Brain microvascular endothelial cell (primary cell): ENCODE measurements around the gene CELF1.

Experiments used
- DNase-seq: peaks from one replicate; pipeline ENCODE4 v3.0.0-alpha.2; 2020
- H3K27ac ChIP-seq: fragments of 250-450 bp; sonication (Bioruptor Pico); 2 replicates; pipeline ENCODE4 v1.5.1; 2020; ENCODE audit warnings: mild to moderate bottlenecking, moderate library complexity
- H3K27me3 ChIP-seq: fragments of 250-450 bp; sonication (Bioruptor Pico); replicated peaks from 2 replicates; pipeline ENCODE4 v1.5.1; 2020; ENCODE audit warnings: mild to moderate bottlenecking
- H3K36me3 ChIP-seq: fragments of 250-450 bp; sonication (Bioruptor Pico); replicated peaks from 2 replicates; pipeline ENCODE4 v1.5.1; 2020; ENCODE audit warnings: mild to moderate bottlenecking
- H3K4me3 ChIP-seq: 2 replicates; pipeline ENCODE4 v1.5.1; 2011; ENCODE audit warnings: low read depth, mild to moderate bottlenecking, control low read depth, low read length, moderate library complexity
- in situ Hi-C: cut with HindIII; loops from 2 replicates; pipeline ENCODE4 v1.10.0; 2017; ENCODE audit warnings: low sequenced_read_pairs, low pct_ligation_motif_present
- TF ChIP-seq, protein P1 (sequence below): IDR thresholded peaks from 2 replicates; pipeline ENCODE4 v1.5.1; 2011; ENCODE audit warnings: low read depth, mild to moderate bottlenecking, moderate library complexity, low read length, control low read depth, inconsistent platforms; ENCODE audit errors: missing control alignments

Gene CELF1

DNA sequence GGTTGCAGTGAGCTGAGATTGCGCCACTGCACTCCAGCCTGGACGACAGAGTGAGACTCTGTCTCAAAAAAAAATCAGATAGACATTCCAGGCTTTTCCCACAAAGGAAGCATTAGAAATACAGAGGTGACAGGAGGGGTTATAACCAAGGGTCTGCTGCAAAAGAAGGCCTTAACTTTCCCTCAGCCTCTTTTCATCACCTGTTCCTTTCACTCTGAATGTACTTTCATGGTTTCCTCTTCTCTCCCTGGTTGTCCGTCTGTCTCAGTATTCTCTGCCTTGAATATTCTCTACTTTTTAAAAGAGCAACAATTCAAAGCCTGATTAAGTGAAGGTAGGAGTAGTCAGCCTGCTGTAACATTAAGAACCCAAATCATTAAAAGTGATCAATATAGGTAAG lies 50.2 kb downstream of the CELF1 start:
- no peaks in the 10 kb centered on the region for H3K27me3 ChIP-seq
- TF ChIP-seq, protein P1, sequence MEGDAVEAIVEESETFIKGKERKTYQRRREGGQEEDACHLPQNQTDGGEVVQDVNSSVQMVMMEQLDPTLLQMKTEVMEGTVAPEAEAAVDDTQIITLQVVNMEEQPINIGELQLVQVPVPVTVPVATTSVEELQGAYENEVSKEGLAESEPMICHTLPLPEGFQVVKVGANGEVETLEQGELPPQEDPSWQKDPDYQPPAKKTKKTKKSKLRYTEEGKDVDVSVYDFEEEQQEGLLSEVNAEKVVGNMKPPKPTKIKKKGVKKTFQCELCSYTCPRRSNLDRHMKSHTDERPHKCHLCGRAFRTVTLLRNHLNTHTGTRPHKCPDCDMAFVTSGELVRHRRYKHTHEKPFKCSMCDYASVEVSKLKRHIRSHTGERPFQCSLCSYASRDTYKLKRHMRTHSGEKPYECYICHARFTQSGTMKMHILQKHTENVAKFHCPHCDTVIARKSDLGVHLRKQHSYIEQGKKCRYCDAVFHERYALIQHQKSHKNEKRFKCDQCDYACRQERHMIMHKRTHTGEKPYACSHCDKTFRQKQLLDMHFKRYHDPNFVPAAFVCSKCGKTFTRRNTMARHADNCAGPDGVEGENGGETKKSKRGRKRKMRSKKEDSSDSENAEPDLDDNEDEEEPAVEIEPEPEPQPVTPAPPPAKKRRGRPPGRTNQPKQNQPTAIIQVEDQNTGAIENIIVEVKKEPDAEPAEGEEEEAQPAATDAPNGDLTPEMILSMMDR = no peak
- H3K27ac ChIP-seq = no peak overlapping the region
- H3K4me3 ChIP-seq = no peak overlapping the region
- peaks cover 2% of the 10 kb centered on the region for H3K36me3 ChIP-seq
- DNase-seq = no peak
- in situ Hi-C loops = no loop called here

DNA sequence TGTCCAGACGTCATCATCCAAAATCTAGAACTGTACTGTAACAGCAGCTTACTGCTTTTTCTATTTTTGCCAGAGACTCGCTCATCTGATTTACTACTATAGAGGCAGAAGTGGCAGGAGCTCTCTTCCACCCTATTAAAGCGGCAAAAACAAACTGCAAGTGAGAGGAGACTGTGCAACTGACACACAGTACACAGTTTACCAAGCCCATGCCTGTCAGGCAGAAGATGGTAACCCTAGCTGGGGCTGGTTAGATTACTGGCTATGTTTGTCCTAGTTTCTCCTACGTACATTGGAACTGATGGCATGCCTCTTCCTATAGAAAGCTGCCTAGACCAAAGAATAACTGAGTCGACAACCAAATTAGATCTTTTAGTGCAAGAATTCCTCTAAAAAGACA lies 51.8 kb downstream of the CELF1 start:
- in situ Hi-C loops = no loop called here
- Histone ChIP-seq H3K27me3 (no peaks in the 10 kb centered on the region), H3K27ac (no peak overlapping the region), H3K4me3 (no peak overlapping the region), H3K36me3 (peaks cover 4% of the 10 kb centered on the region)
- TF ChIP-seq, protein P1 = no peak
- no peak for DNase-seq

DNA sequence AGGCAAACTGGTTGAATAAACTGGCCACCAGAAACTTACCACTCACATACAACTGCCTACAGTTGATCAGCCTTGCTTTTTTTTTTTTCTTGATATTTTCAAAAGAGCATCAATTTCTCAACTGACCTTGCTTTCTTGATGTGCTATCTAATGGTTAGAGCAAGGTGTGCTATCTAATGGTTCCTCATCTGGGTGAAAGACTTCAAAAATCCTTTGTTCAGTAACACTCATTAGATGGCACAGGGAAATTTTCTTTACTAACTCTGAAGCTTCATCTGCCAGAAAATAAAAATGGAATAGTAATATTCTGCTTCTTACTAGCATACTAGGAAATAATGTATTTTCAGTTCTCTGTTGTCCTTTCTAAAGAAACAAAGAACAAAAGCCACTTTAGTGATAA lies 52.8 kb downstream of the CELF1 start:
- Histone ChIP-seq H3K36me3 (peaks cover 8% of the 10 kb centered on the region), H3K27ac (no peak overlapping the region), H3K27me3 (no peaks in the 10 kb centered on the region), H3K4me3 (no peak overlapping the region)
- no peak for DNase-seq
- TF ChIP-seq, protein P1 = no peak
- in situ Hi-C loops = no loop called here

DNA sequence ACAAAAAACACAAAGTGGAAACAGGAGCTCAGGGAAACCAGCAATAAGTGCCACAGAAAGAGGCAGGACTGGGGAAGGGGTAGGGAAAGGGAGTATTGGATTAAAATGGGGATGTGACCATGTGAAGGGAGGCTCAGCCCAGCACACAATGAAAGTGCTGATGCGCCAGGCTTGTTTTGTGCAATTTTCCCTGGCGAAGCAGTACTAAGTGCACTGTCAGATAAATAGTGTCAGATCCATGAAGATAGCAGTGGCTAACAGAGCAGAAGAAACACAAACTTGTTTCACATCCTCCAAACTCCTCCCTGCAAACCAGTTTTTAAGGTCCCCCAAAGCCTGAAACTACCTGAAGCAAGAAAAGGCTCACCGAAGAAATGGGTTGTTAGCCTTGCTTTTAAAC lies 53.3 kb downstream of the CELF1 start:
- Histone ChIP-seq H3K36me3 (peaks cover 8% of the 10 kb centered on the region), H3K4me3 (no peak overlapping the region), H3K27ac (no peak overlapping the region), H3K27me3 (no peaks in the 10 kb centered on the region)
- TF ChIP-seq, protein P1 = no peak
- in situ Hi-C loops = no loop called here
- no peak for DNase-seq

DNA sequence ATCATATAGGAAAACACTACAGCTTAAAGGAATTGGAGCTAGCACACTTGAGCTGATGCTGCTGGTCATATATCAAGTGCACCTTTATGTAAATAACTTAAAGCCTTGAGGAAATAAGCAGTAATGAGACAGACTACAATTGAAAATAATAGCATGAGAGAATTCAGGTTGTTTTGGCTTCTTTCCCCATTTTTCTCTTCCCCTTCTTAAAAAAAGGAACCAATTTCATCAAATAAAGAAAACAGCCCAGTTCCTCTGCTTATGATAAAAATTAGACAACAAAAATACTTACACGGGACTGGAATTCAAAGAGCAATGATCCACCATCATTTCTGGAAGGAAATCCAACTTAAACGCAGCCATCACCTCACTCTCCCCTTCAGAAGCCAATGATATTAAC lies 53.8 kb downstream of the CELF1 start:
- TF ChIP-seq, protein P1 = no peak
- in situ Hi-C loops = no loop called here
- no peak overlapping the region for H3K4me3 ChIP-seq
- H3K27me3 ChIP-seq = no peaks in the 10 kb centered on the region
- no peak for DNase-seq
- H3K36me3 ChIP-seq = peaks cover 8% of the 10 kb centered on the region
- H3K27ac ChIP-seq = no peak overlapping the region

DNA sequence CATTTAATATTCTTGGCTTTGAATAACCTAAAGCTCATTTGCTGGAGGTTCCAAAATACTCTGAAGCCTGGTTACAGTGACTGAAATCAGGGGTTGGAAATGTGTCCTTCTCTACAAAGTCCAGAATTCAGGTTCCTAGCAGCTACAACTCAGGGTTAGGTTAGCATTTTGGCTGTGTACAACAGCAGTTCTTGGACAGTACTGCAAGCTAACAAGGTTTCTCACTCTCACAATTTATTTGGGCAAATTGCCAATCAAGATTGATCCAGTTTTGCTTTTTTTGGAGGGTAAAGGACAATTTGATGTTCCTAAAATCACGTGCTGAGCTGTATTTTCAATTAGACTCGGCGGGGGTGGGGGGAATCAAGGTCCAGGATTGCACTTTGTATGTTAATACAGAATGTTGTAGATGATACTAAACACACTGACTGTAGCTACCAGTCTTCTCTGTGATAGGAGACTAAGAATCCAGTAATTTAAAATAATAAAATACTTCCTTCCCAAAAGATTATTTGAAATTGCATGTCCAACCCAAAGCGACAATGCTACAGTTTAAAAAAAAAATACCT lies 54.3 kb downstream of the CELF1 start:
- DNase-seq = no peak
- TF ChIP-seq, protein P1 = no peak
- peaks cover 8% of the 10 kb centered on the region for H3K36me3 ChIP-seq
- H3K27ac ChIP-seq = no peak overlapping the region
- no peaks in the 10 kb centered on the region for H3K27me3 ChIP-seq
- no peak overlapping the region for H3K4me3 ChIP-seq
- in situ Hi-C loops = no loop called here
